Esophagus squamous epithelium (tissue), 5 donors: ENCODE data around the gene PEF1. TPM values are rescaled to one million over a fixed set of nuclear protein-coding genes. Genes with fewer than 3 reads are reported as not detected.

Source experiments
- DNase-seq: peaks from one replicate; lab custom pipeline; 2025; lab: John Stamatoyannopoulos, UW
- H3K27ac ChIP-seq, 4 donors: fragments of 200-600 bp; sonication (generic); one replicate each; pipeline ENCODE4 v1.5.1; 2016 to 2019; ENCODE audit warnings: mild to moderate bottlenecking in 1 of 4
- H3K27me3 ChIP-seq, 4 donors: fragments of 200-600 bp; sonication (generic); 1 replicate in 3 of 4; 2 replicates in 1 of 4; pipeline versions ENCODE4 v1.5.1 to v1.6.0; 2017 to 2021; ENCODE audit warnings: antibody characterized with exemption in 1 of 4
- H3K36me3 ChIP-seq, 3 donors: fragments of 200-600 bp; sonication (generic); one replicate each; pipeline ENCODE4 v1.5.1; 2016 to 2019
- H3K4me1 ChIP-seq, 3 donors: fragments of 200-600 bp; sonication (generic); one replicate each; pipeline ENCODE4 v1.5.1; 2017 to 2019
- H3K4me3 ChIP-seq, 4 donors: fragments of 200-600 bp; sonication (generic); 1 replicate in 3 of 4; 2 replicates in 1 of 4; pipeline ENCODE4 v1.5.1; 2016 to 2019; ENCODE audit warnings: mild to moderate bottlenecking in 2 of 4, moderate library complexity in 1 of 4
- H3K9me3 ChIP-seq, 3 donors: fragments of 200-600 bp; sonication (generic); one replicate each; pipeline ENCODE4 v1.5.1; 2016 to 2019
- POLR2A ChIP-seq, 4 donors: fragments of 450-650 bp; IDR thresholded peaks; one replicate each; pipeline ENCODE4 v1.6.1; 2017; ENCODE audit warnings: antibody characterized with exemption in 4 of 4, mild to moderate bottlenecking in 4 of 4, moderate library complexity in 3 of 4
- WGBS, 2 donors: methylation state at CpG; one replicate each; pipeline ENCODE4 v1.1.5; 2018; 5-methylcytosine and 5-hydroxymethylcytosine counted together
- intact Hi-C: fragments of 100-400 bp; cut with DNase I; formaldehyde crosslinking; loops from one replicate; pipeline ENCODE4 v1.15.0; 2022
- total RNA-seq, 4 donors: library from RNA; depleted of rRNA; stranded (reverse); fragments of >200 nt; gene quantifications; one replicate each; pipeline ENCODE4 v1.1.0, GENCODE V29; 2016
- TF ChIP-seq, protein P1 (sequence below), 6 experiments: fragments of 450-650 bp in 4 of 6; fragments of 200-600 bp in 2 of 6; sonication (generic) in 2 of 6; IDR thresholded peaks; one replicate each; pipeline ENCODE4 v1.5.1; 2016 to 2019; ENCODE audit warnings: antibody characterized with exemption in 6 of 6, mild to moderate bottlenecking in 4 of 6, moderate library complexity in 4 of 6
- donor health status: DM: yes; HTN: yes; CAD: no.

PEF1 gene
- total RNA-seq, 4 donors from 2014 or later, result 59.1 to 69.8 (median 63.6) TPM

DNA sequence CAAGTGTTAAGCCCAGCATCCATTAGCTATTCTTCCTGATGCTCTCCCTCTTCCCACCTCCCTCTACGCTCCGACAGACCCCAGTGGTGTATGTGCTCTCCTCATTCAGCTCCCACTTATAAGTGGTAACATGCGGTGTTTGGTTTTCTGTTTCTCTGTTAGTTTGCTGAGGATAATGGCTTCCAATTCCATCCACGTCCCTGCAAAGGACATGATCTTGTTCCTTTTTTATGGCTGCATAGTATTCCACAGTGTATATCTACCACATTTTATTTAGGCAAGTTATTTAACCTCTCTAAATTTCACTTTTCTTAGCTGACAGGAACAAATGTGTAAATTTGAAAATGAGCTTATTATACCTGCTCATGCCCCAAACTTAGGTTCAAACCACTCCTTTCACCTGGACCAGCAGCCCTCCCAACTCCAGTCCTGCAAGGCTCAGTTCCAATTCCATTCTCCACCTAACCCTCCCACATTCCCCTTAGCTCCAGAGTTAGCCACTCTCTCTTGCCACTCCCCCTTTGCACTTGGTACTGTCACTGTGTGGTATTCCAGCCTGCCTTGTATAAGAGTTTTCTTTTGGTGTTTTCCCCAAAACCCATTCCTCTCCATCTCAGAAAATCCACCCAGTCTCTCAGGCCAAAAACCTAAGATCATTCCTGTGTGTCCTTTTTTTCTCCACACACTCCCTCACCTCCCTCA is 1.7 kb upstream of the PEF1 start:
- Histone ChIP-seq H3K27ac (no peak overlapping the region), H3K9me3 (no peaks in the 10 kb centered on the region), H3K27me3 (no peaks in the 10 kb centered on the region), H3K36me3 (no peaks in the 10 kb centered on the region), H3K4me1 (peaks cover 7 to 64% (median 25%) of the 10 kb centered on the region in 3 donors), H3K4me3 (no peak overlapping the region)
- intact Hi-C loops, result no loop called here
- WGBS, 2 donors, result 95 to 97% methylated on average over 4 of the region's 4 CpGs
- no peak for DNase-seq
- TF ChIP-seq POLR2A (IDR thresholded peaks at IDR 0.05), result no peak
- TF ChIP-seq, protein P1, sequence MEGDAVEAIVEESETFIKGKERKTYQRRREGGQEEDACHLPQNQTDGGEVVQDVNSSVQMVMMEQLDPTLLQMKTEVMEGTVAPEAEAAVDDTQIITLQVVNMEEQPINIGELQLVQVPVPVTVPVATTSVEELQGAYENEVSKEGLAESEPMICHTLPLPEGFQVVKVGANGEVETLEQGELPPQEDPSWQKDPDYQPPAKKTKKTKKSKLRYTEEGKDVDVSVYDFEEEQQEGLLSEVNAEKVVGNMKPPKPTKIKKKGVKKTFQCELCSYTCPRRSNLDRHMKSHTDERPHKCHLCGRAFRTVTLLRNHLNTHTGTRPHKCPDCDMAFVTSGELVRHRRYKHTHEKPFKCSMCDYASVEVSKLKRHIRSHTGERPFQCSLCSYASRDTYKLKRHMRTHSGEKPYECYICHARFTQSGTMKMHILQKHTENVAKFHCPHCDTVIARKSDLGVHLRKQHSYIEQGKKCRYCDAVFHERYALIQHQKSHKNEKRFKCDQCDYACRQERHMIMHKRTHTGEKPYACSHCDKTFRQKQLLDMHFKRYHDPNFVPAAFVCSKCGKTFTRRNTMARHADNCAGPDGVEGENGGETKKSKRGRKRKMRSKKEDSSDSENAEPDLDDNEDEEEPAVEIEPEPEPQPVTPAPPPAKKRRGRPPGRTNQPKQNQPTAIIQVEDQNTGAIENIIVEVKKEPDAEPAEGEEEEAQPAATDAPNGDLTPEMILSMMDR (IDR thresholded peaks at IDR 0.05), result no peak

DNA sequence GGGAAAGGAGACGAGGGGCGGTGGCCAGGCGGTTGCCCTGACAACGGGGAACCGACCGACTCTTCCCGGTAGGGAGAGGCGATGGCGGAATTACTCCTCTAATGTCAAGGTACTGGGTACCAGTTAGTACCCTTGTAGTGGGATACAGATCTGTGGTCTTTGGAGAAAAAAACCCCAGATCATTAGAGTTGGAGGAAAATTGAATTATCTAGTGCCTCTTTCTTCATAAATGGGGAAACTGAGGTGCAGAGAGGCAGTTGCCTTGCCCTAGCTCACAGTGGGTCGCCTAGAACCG is 545 bp upstream of the PEF1 start:
- 0 to 1% methylated on average over 11 of the region's 11 CpGs for WGBS, 2 donors
- H3K4me1 ChIP-seq, result peaks cover 8 to 64% (median 19%) of the 10 kb centered on the region in 3 donors
- DNase-seq, result no peak

GRCh38 chr1:31643976-31644559 is 608 bp downstream of the PEF1 start:
- H3K4me3 ChIP-seq, result peak overlapping the region; percentile 71 to 95 (median 79)
- H3K36me3 ChIP-seq, result no peaks in the 10 kb centered on the region
- H3K4me1 ChIP-seq, result peaks cover 17 to 70% (median 30%) of the 10 kb centered on the region in 3 donors
- no peaks in the 10 kb centered on the region for H3K9me3 ChIP-seq
- H3K27me3 ChIP-seq, result no peaks in the 10 kb centered on the region
- WGBS, 2 donors, result 9 to 11% methylated on average over 8 to 16 of the region's 18 CpGs
- no peak for DNase-seq
- H3K27ac ChIP-seq, result peak overlapping the region; percentile 97 to 100 (median 98)
- intact Hi-C loops, result no loop called here
- TF ChIP-seq, protein P1 (IDR thresholded peaks at IDR 0.05), result no peak
- no peak for TF ChIP-seq POLR2A (IDR thresholded peaks at IDR 0.05)

More for the DNA sequence above, 545 bp upstream of the PEF1 start:
- Histone ChIP-seq H3K27me3 (no peaks in the 10 kb centered on the region), H3K9me3 (no peaks in the 10 kb centered on the region), H3K36me3 (no peaks in the 10 kb centered on the region), H3K4me3 (peak overlapping the region; percentile 71 to 95 (median 79)), H3K27ac (peak overlapping the region; percentile 97 to 100 (median 98))
- intact Hi-C loops, result no loop called here
- no peak for TF ChIP-seq POLR2A (IDR thresholded peaks at IDR 0.05)
- TF ChIP-seq, protein P1 (IDR thresholded peaks at IDR 0.05), result no peak

DNA sequence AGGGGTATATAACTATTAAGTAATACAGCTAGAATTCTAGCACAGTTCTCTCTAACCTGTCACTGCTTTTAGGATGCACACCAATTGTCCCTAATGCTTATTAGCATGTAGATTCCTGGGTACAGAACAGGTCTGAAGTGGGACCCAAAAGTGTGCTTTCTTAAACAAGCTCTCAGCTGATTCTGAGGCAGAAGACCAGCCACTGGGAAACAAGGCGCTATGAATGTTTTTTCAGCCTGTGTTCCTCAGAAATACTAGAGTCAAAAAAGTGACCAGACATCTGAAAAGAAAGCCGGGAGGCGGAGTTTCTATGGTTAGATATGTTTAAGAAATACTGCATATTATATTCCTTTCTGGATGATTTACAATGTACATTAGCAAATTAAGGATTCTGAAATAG is 1.8 kb downstream of the PEF1 start:
- 85 to 96% methylated on average over 3 of the region's 3 CpGs for WGBS, 2 donors
- H3K27ac ChIP-seq, result no peak overlapping the region
- DNase-seq, result no peak
- no peaks in the 10 kb centered on the region for H3K27me3 ChIP-seq
- TF ChIP-seq, protein P1 (IDR thresholded peaks at IDR 0.05), result no peak
- no peak for TF ChIP-seq POLR2A (IDR thresholded peaks at IDR 0.05)
- intact Hi-C loops, result no loop called here
- no peaks in the 10 kb centered on the region for H3K36me3 ChIP-seq
- no peak overlapping the region for H3K4me3 ChIP-seq
- peaks cover 20 to 70% (median 42%) of the 10 kb centered on the region in 3 donors for H3K4me1 ChIP-seq
- no peaks in the 10 kb centered on the region for H3K9me3 ChIP-seq

DNA sequence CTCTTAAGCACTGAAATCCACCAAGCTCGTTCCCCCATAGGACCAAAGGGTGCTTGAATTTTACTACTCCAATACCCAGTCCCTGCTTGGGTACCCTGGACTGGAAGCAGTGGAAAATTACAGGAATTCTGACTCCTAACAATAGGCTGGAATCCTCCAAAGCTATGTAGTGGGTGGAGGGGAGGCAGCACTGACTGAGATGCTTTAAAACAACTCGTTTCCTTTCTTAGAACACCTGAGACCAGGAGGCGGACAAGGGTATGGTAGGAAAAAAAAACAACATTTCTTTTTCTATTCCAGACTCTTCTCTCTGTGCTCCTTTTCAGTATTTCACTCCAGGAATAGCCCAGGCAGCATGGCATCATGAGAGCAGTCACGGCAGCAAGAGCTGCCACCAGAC is 2.3 kb downstream of the PEF1 start:
- DNase-seq, result no peak
- Histone ChIP-seq H3K4me1 (peaks cover 20 to 75% (median 46%) of the 10 kb centered on the region in 3 donors), H3K9me3 (no peaks in the 10 kb centered on the region), H3K27ac (no peak overlapping the region), H3K27me3 (no peaks in the 10 kb centered on the region), H3K4me3 (no peak overlapping the region), H3K36me3 (no peaks in the 10 kb centered on the region)
- intact Hi-C loops, result no loop called here
- WGBS, 2 donors, result 76 to 86% methylated on average over 4 of the region's 4 CpGs
- TF ChIP-seq, protein P1 (IDR thresholded peaks at IDR 0.05), result no peak
- TF ChIP-seq POLR2A (IDR thresholded peaks at IDR 0.05), result no peak
